Neural cell (in vitro differentiated cells): ENCODE results near the gene SCP2. TPM values are rescaled to one million over a fixed set of nuclear protein-coding genes. Genes with fewer than 3 reads are reported as not detected.

Source experiments
- H2AFZ ChIP-seq: fragments of 200-600, 300-800 bp; sonication (generic), shearing (Covaris generic); 2 replicates; pipeline ENCODE4 v1.6.0; 2014; ENCODE audit warnings: low read depth, mild to moderate bottlenecking, antibody characterized with exemption, low read length, moderate library complexity
- H3F3A ChIP-seq: fragments of 200-600 bp; shearing (Covaris generic); 2 replicates; pipeline ENCODE4 v1.6.1; 2016; ENCODE audit warnings: mild to moderate bottlenecking, moderate library complexity, mixed read lengths, antibody characterized with exemption, low read length; ENCODE audit not compliant: insufficient read depth, poor library complexity, severe bottlenecking
- H3K27ac ChIP-seq: fragments of 200-600, 300-800 bp; sonication (generic), shearing (Covaris generic); 2 replicates; pipeline ENCODE4 v1.5.1; 2014; ENCODE audit warnings: mild to moderate bottlenecking, low read length, moderate library complexity
- H3K27me3 ChIP-seq: fragments of 300-800, 200-600 bp; sonication (generic), shearing (Covaris generic); 2 replicates; pipeline ENCODE4 v1.6.0; 2014; ENCODE audit warnings: mild to moderate bottlenecking, low read depth, low read length, moderate library complexity; ENCODE audit not compliant: insufficient read depth
- H3K36me3 ChIP-seq: fragments of 300-800, 200-600 bp; sonication (generic), shearing (Covaris generic); 2 replicates; pipeline ENCODE4 v1.5.1; 2014; ENCODE audit warnings: mild to moderate bottlenecking, antibody characterized with exemption, low read length, moderate library complexity; ENCODE audit not compliant: insufficient read depth
- H3K4me2 ChIP-seq: fragments of 300-800, 200-600 bp; sonication (generic), shearing (Covaris generic); 2 replicates; pipeline ENCODE4 v1.6.0; 2014; ENCODE audit warnings: mild to moderate bottlenecking, low read length
- H3K4me3 ChIP-seq: fragments of 300-800, 200-600 bp; sonication (generic), shearing (Covaris generic); 2 replicates; pipeline ENCODE4 v1.5.1; 2014; ENCODE audit warnings: mild to moderate bottlenecking, low read length, moderate library complexity
- H3K79me2 ChIP-seq: fragments of 200-600 bp; shearing (Covaris generic); replicated peaks from 2 replicates; pipeline ENCODE4 v1.6.0; 2014; ENCODE audit warnings: mild to moderate bottlenecking, low read length, moderate library complexity; ENCODE audit not compliant: insufficient read depth
- H3K9ac ChIP-seq: fragments of 300-800, 200-600 bp; sonication (generic), shearing (Covaris generic); 2 replicates; pipeline ENCODE4 v1.6.1; 2016; ENCODE audit warnings: mild to moderate bottlenecking, low read length, mixed read lengths
- H3K9me2 ChIP-seq: fragments of 200-600 bp; shearing (Covaris generic); 2 replicates; pipeline ENCODE4 v1.6.1; 2016; ENCODE audit warnings: mild to moderate bottlenecking, low read length, mixed read lengths; ENCODE audit not compliant: insufficient read depth
- H3K9me3 ChIP-seq: fragments of 200-600, 300-800 bp; sonication (generic), shearing (Covaris generic); 2 replicates; pipeline ENCODE4 v1.6.1; 2016; ENCODE audit warnings: mild to moderate bottlenecking, mixed run types, low read length, moderate library complexity, mixed read lengths
- H4K20me1 ChIP-seq: fragments of 200-600 bp; shearing (Covaris generic); 2 replicates; pipeline ENCODE4 v1.6.1; 2016; ENCODE audit warnings: mild to moderate bottlenecking, mixed run types; ENCODE audit not compliant: insufficient read depth
- EP300 ChIP-seq: fragments of 450-650 bp; conservative IDR thresholded peaks from 2 replicates; pipeline ENCODE4 v1.6.1; 2014; ENCODE audit warnings: antibody characterized with exemption, mild to moderate bottlenecking, moderate library complexity; ENCODE audit not compliant: poor library complexity, severe bottlenecking
- EZH2 ChIP-seq: fragments of 200-600, 300-800 bp; shearing (Covaris generic), sonication (generic); IDR thresholded peaks from 2 replicates; pipeline ENCODE4 v1.6.1; 2014; ENCODE audit warnings: antibody characterized with exemption, low read length, borderline replicate concordance, mild to moderate bottlenecking; ENCODE audit not compliant: insufficient read depth, poor library complexity, severe bottlenecking
- MXI1 ChIP-seq: fragments of 450-650 bp; conservative IDR thresholded peaks from 2 replicates; pipeline ENCODE4 v1.6.1; 2014; ENCODE audit warnings: antibody characterized with exemption, mild to moderate bottlenecking; ENCODE audit not compliant: poor library complexity, severe bottlenecking
- POLR2AphosphoS5 ChIP-seq: IDR thresholded peaks from 2 replicates; pipeline ENCODE4 v1.6.1; 2012
- RAD21 ChIP-seq: fragments of 450-650 bp; conservative IDR thresholded peaks from 2 replicates; pipeline ENCODE4 v1.6.1; 2014; ENCODE audit warnings: antibody characterized with exemption, mild to moderate bottlenecking, moderate library complexity
- SMC3 ChIP-seq: fragments of 450-650 bp; conservative IDR thresholded peaks from 2 replicates; pipeline ENCODE4 v1.6.1; 2014; ENCODE audit warnings: antibody characterized with exemption, mild to moderate bottlenecking, moderate library complexity; ENCODE audit not compliant: poor library complexity
- TAF1 ChIP-seq: IDR thresholded peaks from 2 replicates; pipeline ENCODE4 v1.6.1; 2012; ENCODE audit warnings: low read depth
- polyA plus RNA-seq: library from polyadenylated mRNA; depleted of rRNA; stranded (reverse); fragments of >200 nt; gene quantifications from 2 replicates; pipeline ENCODE4 v1.2.3, GENCODE V29; 2014
- TF ChIP-seq, protein P1 (sequence below): IDR thresholded peaks from 2 replicates; pipeline ENCODE4 v1.6.1; 2012; ENCODE audit warnings: borderline replicate concordance
- TF ChIP-seq, protein P2 (sequence below): fragments of 450-650 bp; IDR thresholded peaks from 2 replicates; pipeline ENCODE4 v1.5.1; 2014; ENCODE audit warnings: antibody characterized with exemption, mild to moderate bottlenecking, moderate library complexity; ENCODE audit not compliant: poor library complexity, severe bottlenecking

Gene SCP2
- polyA plus RNA-seq, 1 donor from 2014 or later = 182 TPM

DNA sequence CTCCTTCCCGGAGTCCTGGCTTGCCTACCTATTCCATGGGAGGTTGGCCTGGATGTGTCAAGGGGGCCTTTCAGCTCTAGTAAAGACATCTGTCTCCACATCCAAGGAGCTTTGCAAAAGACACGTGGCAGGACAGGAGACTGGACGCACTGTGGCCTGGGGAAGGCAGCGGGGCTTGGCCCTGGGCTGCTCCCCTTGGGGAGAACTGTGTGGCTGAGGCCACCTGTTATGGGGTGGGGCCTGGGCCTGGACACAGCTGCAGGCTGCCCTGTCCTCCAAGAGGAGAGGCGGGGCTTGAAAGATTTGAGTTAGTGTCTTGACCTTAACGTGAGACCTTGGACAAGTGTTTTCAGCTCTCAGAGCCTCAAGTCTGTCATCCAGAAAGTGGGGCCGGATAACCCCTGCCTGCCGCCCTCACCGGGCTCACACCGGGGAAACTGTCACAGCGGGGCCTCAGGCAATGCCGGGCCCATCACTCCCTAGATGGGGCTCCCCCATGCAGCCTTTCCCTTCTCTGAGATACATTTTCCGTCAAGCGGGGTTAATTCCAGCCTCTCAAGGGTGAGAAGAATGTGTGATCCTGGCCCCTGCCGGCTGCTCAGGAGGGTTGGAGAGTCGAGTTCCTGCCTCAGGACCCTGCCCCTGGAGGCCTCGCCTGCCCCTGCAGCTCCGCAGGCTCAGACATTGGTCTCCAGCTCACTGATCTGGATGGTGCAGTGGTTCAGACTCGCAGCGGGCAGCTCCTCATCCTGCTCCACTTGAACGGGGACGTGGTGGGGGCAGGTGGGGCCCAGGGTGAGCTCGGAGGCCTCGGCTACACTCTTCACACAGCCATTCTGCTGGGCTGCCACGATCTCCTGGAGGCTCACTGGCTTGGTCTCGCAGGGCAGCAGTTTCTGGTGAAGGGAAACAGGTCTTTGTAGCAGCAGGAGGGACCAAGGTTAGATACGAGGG is 160.5 kb downstream of the SCP2 start:
- Histone ChIP-seq H3K9me3 (no peaks in the 10 kb centered on the region), H3K4me3 (no peak overlapping the region), H3K36me3 (no peaks in the 10 kb centered on the region), H2AFZ (no peak overlapping the region), H3F3A (no peaks in the 10 kb centered on the region), H3K9me2 (no peaks in the 10 kb centered on the region), H3K27me3 (no peaks in the 10 kb centered on the region), H4K20me1 (no peaks in the 10 kb centered on the region), H3K4me2 (no peak overlapping the region), H3K27ac (no peak overlapping the region), H3K9ac (no peak overlapping the region), H3K79me2 (no peaks in the 10 kb centered on the region)
- TF ChIP-seq, protein P1, sequence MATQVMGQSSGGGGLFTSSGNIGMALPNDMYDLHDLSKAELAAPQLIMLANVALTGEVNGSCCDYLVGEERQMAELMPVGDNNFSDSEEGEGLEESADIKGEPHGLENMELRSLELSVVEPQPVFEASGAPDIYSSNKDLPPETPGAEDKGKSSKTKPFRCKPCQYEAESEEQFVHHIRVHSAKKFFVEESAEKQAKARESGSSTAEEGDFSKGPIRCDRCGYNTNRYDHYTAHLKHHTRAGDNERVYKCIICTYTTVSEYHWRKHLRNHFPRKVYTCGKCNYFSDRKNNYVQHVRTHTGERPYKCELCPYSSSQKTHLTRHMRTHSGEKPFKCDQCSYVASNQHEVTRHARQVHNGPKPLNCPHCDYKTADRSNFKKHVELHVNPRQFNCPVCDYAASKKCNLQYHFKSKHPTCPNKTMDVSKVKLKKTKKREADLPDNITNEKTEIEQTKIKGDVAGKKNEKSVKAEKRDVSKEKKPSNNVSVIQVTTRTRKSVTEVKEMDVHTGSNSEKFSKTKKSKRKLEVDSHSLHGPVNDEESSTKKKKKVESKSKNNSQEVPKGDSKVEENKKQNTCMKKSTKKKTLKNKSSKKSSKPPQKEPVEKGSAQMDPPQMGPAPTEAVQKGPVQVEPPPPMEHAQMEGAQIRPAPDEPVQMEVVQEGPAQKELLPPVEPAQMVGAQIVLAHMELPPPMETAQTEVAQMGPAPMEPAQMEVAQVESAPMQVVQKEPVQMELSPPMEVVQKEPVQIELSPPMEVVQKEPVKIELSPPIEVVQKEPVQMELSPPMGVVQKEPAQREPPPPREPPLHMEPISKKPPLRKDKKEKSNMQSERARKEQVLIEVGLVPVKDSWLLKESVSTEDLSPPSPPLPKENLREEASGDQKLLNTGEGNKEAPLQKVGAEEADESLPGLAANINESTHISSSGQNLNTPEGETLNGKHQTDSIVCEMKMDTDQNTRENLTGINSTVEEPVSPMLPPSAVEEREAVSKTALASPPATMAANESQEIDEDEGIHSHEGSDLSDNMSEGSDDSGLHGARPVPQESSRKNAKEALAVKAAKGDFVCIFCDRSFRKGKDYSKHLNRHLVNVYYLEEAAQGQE = no peak
- TF ChIP-seq TAF1 = no peak
- no peak for TF ChIP-seq POLR2AphosphoS5
- TF ChIP-seq, protein P2, sequence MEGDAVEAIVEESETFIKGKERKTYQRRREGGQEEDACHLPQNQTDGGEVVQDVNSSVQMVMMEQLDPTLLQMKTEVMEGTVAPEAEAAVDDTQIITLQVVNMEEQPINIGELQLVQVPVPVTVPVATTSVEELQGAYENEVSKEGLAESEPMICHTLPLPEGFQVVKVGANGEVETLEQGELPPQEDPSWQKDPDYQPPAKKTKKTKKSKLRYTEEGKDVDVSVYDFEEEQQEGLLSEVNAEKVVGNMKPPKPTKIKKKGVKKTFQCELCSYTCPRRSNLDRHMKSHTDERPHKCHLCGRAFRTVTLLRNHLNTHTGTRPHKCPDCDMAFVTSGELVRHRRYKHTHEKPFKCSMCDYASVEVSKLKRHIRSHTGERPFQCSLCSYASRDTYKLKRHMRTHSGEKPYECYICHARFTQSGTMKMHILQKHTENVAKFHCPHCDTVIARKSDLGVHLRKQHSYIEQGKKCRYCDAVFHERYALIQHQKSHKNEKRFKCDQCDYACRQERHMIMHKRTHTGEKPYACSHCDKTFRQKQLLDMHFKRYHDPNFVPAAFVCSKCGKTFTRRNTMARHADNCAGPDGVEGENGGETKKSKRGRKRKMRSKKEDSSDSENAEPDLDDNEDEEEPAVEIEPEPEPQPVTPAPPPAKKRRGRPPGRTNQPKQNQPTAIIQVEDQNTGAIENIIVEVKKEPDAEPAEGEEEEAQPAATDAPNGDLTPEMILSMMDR = no peak
- no peak for TF ChIP-seq EP300
- TF ChIP-seq RAD21 = no peak
- TF ChIP-seq SMC3 = no peak
- TF ChIP-seq MXI1 = no peak
- TF ChIP-seq EZH2 = no peak

DNA sequence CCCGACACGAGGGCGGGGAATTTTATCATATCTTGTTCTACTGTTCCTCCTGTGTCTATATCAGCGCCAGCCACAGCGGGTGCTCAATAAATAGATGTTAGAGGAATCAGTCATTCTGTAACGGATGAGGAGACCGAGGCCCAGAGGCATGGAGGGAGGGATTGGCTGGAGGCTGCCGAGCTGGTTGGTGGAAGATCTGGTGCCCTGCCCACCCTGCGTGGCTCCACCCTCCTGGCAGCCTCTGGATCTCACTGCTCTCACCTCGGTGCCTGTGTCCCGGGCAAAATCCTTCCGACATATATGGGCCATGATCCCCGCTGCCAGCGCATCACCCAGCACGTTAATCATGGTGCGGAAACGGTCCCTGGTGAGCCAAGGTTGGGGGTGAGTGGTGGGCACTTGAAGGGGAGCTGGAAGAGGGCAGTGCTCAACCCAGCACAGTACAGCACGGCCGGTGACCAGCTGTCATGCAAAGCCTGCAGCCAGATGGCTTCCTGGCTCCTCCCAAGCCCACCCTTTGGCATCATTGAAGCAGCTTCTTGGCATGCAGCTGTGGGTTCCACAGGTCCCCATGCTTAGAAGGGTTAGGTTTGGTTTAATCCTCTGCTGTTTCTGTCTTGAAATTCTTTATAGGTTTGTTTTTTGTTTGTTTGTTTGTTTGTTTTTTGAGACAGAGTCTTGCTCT is 161.7 kb downstream of the SCP2 start:
- Histone ChIP-seq H3K4me2 (no peak overlapping the region), H3K9ac (no peak overlapping the region), H3K27me3 (no peaks in the 10 kb centered on the region), H3K27ac (no peak overlapping the region), H3K36me3 (no peaks in the 10 kb centered on the region), H2AFZ (no peak overlapping the region), H3K4me3 (no peak overlapping the region), H3F3A (no peaks in the 10 kb centered on the region), H3K9me2 (no peaks in the 10 kb centered on the region), H4K20me1 (no peaks in the 10 kb centered on the region), H3K79me2 (no peaks in the 10 kb centered on the region), H3K9me3 (no peaks in the 10 kb centered on the region)
- TF ChIP-seq TAF1 (no peak), MXI1 (no peak), RAD21 (no peak), EZH2 (no peak), EP300 (no peak), SMC3 (no peak), POLR2AphosphoS5 (no peak)
- TF ChIP-seq, protein P2 = no peak
- TF ChIP-seq, protein P1 = no peak
